ENCODE data around the gene PCBP4. TPM values are rescaled to one million over a fixed set of nuclear protein-coding genes. Genes with fewer than 3 reads are reported as not detected.
A peak's percentile ranks its signal among the peaks of the same experiment; 100 is the strongest.

The PCBP4 gene
- total RNA-seq, 1 experiment from 2014 or later = 17.9 TPM

- Histone ChIP-seq H3K4me3 (no peak overlapping the region), H2AFZ (no peak overlapping the region), H3F3A (ENCODE audit: insufficient read depth, low read depth) (no peaks in the 10 kb centered on the region), H3K9me2 (ENCODE audit: insufficient read depth) (no peaks in the 10 kb centered on the region), H3K4me2 (no peak overlapping the region), H4K20me1 (ENCODE audit: insufficient read depth) (no peaks in the 10 kb centered on the region), H3K27me3 (ENCODE audit: insufficient read depth, low read depth) (no peaks in the 10 kb centered on the region; the same call in 1 of the 2 replicates), H3K4me1 (replicated peaks; ENCODE audit: insufficient read depth) (peaks cover 4% of the 10 kb centered on the region; the same call in 1 of the 2 replicates), H3K36me3 (ENCODE audit: low read depth) (no peaks in the 10 kb centered on the region), H3K9me3 (ENCODE audit: insufficient read depth, low read depth) (no peaks in the 10 kb centered on the region), H3K27ac (no peak overlapping the region), H3K79me2 (ENCODE audit: low read depth) (no peaks in the 10 kb centered on the region)
- TF ChIP-seq EZH2 (IDR thresholded peaks at IDR 0.05; ENCODE audit: low read depth) = no peak
- TF ChIP-seq CTCF (conservative IDR thresholded peaks at IDR 0.05) = no peak
- intact Hi-C loops (cut with micrococcal nuclease; ENCODE audit: unreplicated experiment) = no loop called here
- no TSS peak for BruUV-seq (replicated peaks)
- CTCF ChIA-PET = interaction anchor here (0.7 kb wide), 1 partner anchor 251 kb away, joined by 3 read pairs; no protein-coding TSS in a partner anchor
- POLR2A ChIA-PET (ENCODE audit: unreplicated experiment) = no interaction called here
- DNase-seq = no peak
These were observed 12.5 kb downstream of the PCBP4 start for GRCh38 chr3:51954713-51955112.

- H3K27ac ChIP-seq = no peak overlapping the region
- H3K9me3 ChIP-seq (ENCODE audit: insufficient read depth, low read depth) = no peaks in the 10 kb centered on the region
- intact Hi-C loops (cut with micrococcal nuclease; ENCODE audit: unreplicated experiment) = no loop called here
- ChIA-PET POLR2A (ENCODE audit: unreplicated experiment) (no interaction called here), CTCF (no interaction called here)
- H4K20me1 ChIP-seq (ENCODE audit: insufficient read depth) = no peaks in the 10 kb centered on the region
- H3K27me3 ChIP-seq (ENCODE audit: insufficient read depth, low read depth) = no peaks in the 10 kb centered on the region; the same call in 1 of the 2 replicates
- H3K4me2 ChIP-seq = no peak overlapping the region
- no peak overlapping the region for H2AFZ ChIP-seq
- H3K9me2 ChIP-seq (ENCODE audit: insufficient read depth) = no peaks in the 10 kb centered on the region
- H3K4me1 ChIP-seq (replicated peaks; ENCODE audit: insufficient read depth) = peaks cover 4% of the 10 kb centered on the region; the same call in 1 of the 2 replicates
- H3K79me2 ChIP-seq (ENCODE audit: low read depth) = no peaks in the 10 kb centered on the region
- BruUV-seq (replicated peaks) = no TSS peak
- no peak for TF ChIP-seq EZH2 (IDR thresholded peaks at IDR 0.05; ENCODE audit: low read depth)
- no peak for TF ChIP-seq CTCF (conservative IDR thresholded peaks at IDR 0.05)
- H3K4me3 ChIP-seq = no peak overlapping the region
- H3K36me3 ChIP-seq (ENCODE audit: low read depth) = no peaks in the 10 kb centered on the region
- H3F3A ChIP-seq (ENCODE audit: insufficient read depth, low read depth) = no peaks in the 10 kb centered on the region
- no peak for DNase-seq
These were observed 13.1 kb downstream of the PCBP4 start for GRCh38 chr3:51954105-51954504.

- no peak overlapping the region for H3K27ac ChIP-seq
- H3F3A ChIP-seq (ENCODE audit: insufficient read depth, low read depth) = no peaks in the 10 kb centered on the region
- H3K79me2 ChIP-seq (ENCODE audit: low read depth) = no peaks in the 10 kb centered on the region
- H3K4me2 ChIP-seq = no peak overlapping the region
- H3K9me3 ChIP-seq (ENCODE audit: insufficient read depth, low read depth) = no peaks in the 10 kb centered on the region
- POLR2A ChIA-PET (ENCODE audit: unreplicated experiment) = no interaction called here
- H3K36me3 ChIP-seq (ENCODE audit: low read depth) = no peaks in the 10 kb centered on the region
- peaks cover 4% of the 10 kb centered on the region; the same call in 1 of the 2 replicates for H3K4me1 ChIP-seq (replicated peaks; ENCODE audit: insufficient read depth)
- peak in 1 of 2 experiments; percentile 58 for DNase-seq
- H3K27me3 ChIP-seq (ENCODE audit: insufficient read depth, low read depth) = no peaks in the 10 kb centered on the region; the same call in 1 of the 2 replicates
- H4K20me1 ChIP-seq (ENCODE audit: insufficient read depth) = no peaks in the 10 kb centered on the region
- intact Hi-C loops (cut with micrococcal nuclease; ENCODE audit: unreplicated experiment) = no loop called here
- H3K9me2 ChIP-seq (ENCODE audit: insufficient read depth) = no peaks in the 10 kb centered on the region
- no peak for TF ChIP-seq CTCF (conservative IDR thresholded peaks at IDR 0.05)
- no peak for TF ChIP-seq EZH2 (IDR thresholded peaks at IDR 0.05; ENCODE audit: low read depth)
- BruUV-seq (replicated peaks) = no TSS peak
- CTCF ChIA-PET = no interaction called here
- no peak overlapping the region for H2AFZ ChIP-seq
- H3K4me3 ChIP-seq = no peak overlapping the region
These were observed 13.8 kb downstream of the PCBP4 start for GRCh38 chr3:51953445-51953844.

Data from PC-9 (cell line).